OCI-M2 (cell line): Measurements from ENCODE around the gene NOTCH3.

Experiments used
- DNase-seq: peaks from one replicate; lab custom pipeline; 2025; ENCODE audit not compliant: unreplicated experiment; lab: John Stamatoyannopoulos, UW

Gene NOTCH3

DNA sequence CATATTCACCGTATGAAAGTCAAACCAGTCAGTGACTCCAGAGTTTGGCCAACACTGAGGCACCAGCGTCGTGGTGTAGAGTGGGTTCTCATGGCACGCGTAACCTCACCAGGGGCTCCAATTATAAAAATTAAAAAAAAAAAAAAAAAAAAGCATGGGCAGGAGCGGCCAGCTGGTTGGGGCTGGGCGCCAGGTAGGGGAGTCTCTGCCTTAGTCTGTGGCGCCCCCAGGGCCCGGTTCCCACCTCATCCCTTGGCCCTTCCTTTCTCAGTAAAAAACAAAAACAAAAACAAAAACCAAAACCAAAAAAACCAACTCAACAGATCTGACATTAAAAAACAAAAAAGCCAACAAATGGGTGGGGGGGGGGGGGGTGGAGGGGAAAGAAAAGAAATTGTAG is 36.1 kb upstream of the NOTCH3 start:
- DNase-seq, result no peak

GRCh38 chr19:15235781-15236180 is 35.0 kb upstream of the NOTCH3 start:
- no peak for DNase-seq

GRCh38 chr19:15234431-15235130 is 33.8 kb upstream of the NOTCH3 start:
- no peak for DNase-seq

DNA sequence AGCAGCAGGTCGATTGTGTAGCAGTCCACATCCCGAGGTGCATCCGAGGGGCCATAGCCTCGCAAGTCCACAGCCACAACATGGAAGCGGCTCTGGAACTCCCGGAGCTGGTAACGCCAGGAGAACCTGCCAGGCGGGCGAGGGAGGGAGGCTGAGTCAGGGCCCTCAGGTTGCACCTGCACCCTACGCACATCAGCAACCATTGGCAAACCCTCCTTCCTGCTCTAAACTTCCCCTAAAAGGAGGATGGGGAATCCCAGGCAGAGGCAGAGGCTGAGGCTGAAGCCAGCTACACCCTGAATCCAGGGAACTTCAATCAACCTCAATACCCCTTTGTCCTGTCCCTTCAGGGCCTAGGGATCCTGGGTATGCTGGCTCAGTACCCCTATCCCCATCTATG is 30.5 kb upstream of the NOTCH3 start:
- no peak for DNase-seq

DNA sequence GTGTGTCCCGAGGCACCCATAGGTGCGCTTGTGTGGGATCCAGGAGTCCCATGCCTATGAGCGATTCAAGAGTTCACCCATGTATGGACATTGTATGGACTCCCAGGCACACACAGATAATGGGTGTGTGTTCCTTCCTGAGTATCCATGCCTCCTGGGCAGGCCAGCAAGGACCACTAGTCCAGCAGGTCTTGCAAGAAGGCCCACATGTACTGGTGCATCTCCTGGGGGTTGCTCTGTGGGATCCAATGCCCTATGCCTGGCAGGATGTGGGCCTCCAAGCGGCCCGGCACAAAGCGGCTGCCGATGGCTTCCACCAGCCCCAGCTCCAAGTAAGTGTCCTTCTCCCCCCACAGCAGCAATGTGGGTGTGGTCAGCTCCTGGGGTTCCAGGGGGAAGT is 26.5 kb upstream of the NOTCH3 start:
- no peak for DNase-seq

DNA sequence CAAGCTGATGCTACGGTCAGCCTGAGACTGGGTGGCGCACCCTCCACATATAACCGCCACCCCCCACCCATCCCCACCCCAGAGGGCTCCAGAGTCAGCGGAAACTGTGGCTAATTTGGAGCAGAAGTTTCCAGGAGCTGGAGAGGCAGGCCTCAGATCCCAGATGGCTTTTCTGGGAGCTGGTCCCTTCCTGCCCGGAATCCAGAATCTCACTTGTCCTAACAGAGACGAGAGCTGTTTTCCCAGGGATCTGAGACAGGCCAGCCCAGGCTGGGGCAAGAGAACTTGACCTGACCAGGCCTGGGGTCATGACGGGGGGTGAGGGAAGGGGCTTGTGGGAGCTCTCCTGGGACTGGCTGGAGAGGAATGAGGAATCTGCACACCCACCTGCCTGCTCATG is 25.0 kb upstream of the NOTCH3 start:
- no peak for DNase-seq

- DNase-seq, result no peak
Observed at GRCh38 chr19:15223649-15224361, 23.0 kb upstream of the NOTCH3 start.

- peak; percentile 48 for DNase-seq
Observed at GRCh38 chr19:15222738-15223648, 22.2 kb upstream of the NOTCH3 start.

DNA sequence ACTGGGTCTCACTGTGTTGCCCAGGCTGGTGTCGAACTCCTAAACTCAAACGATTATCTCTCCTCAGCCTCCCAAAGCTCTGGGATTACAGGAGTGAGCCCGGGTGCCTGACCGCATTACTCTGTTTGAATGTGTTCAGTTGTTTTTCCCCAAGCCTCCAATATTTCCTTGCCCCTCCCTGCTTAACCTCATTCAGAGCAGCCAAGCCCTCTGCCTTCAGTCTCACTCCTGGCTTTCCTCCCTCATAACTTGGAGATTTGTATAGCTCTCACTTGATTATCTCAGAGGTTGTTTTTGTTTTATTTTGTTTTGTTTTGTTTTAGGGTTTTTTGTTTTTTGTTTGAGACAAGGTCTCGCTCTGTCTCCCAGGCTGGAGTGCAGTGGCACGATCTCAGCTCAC is 20.0 kb upstream of the NOTCH3 start:
- DNase-seq, result no peak

DNA sequence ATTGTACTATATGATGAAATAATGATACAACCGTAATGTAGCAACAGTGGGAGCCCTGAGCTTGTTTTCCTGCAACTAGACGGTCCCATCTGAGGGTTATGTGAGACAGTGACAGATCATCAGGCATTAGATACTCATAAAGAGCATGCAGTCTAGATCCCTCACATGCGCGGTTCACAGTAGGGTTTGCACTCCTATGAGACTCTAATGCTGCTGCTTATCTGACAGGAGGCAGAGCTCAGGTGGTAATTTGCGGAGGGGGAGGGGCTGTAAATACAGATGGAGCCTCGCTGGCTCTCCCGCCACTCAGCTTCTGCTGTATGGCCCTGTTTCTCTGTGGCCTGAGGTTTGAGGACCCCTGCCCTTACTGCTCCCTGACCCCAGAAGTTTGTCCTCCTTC is 17.7 kb upstream of the NOTCH3 start:
- DNase-seq, result no peak

- no peak for DNase-seq
Observed at GRCh38 chr19:15216363-15216762, 15.6 kb upstream of the NOTCH3 start.

DNA sequence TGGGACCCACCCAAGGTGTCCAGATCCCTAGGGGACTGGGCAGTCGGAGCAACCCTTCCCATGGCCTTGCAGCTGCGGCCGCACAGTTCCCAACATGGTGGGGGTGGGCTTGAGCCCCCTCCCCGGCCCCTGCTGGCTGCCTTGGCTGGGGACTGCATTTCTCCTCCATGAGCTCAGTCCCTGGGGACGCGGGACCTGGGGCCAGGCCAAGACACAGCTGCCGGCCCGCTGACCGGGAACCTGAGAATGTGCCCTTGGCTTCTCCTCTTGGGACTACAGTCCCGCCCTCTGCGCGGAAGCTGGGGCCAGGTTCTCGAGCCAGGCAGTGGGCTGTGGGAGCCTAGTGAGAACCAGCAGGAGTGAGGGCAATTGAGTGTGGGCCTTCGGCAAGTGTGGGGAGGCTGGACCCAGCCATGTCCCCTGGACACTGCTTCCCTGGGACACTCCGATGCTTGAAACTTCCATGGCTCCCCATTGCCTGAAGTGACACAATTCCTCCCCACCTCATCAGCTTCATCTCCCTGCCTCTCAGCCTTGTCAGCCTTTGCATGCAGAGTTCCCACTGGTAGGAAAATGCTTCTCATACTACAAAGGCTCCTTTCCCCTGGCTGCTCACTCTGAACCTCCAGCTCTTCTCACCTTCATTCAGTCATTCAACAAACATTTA is 13.1 kb upstream of the NOTCH3 start:
- DNase-seq, result no peak

- DNase-seq, result no peak
Observed at GRCh38 chr19:15212711-15213110, 11.9 kb upstream of the NOTCH3 start.

- no peak for DNase-seq
Observed at GRCh38 chr19:15210323-15210781, 9.6 kb upstream of the NOTCH3 start.

DNA sequence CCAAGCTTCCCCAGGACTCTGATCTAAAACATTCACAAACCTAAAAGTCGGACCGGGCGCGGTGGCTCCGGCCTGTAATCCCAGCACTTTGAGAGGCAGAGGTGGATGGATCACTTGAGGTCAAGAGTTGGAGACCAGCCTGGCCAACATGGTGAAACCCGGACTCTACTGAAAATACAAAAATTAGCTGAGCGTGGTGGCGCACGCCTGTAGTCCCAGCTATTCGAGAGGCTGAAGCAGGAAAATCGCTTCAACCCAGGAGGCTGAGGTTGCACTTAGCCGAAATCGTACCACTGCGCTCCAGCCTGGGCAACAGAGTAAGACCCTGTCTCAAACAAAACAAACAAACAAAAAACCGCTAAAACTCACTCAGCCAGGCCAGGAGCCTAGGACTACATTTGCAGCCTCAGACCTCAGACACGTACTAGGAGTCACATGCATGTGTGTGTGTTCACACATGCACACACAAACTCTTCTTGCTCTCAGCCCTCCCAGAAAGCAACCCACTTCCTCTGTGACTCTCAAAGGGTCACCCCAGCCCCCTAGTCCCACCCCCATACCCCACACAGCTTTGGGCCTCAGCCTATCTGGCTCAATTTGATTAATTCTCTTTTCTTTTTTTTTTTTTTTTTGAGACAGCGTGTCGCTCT is 704 bp upstream of the NOTCH3 start:
- no peak for DNase-seq

GRCh38 chr19:15199661-15200552 is 888 bp downstream of the NOTCH3 start:
- DNase-seq, result peak; percentile 27

- DNase-seq, result no peak
Observed at GRCh38 chr19:15198951-15199660, 1.7 kb downstream of the NOTCH3 start.

DNA sequence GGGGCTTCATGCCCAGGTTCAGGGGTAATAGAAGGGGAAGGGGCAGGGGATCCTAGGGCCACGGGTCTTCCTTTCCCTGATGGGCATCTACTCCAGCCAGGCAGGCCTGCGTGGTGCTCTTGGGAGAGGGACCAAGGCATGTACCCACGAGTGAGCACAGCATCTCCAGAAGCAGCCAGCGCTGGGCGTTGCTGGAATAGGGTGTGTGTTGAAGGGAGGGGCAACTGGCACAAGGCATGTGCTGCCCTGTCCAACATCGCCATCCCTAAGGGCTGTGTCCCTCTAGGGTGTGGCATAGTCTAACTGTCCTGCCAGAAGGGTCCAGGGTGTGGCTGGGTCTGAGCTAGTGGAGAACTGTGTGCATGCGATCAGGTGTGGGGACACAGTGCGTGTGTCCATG is 2.9 kb downstream of the NOTCH3 start:
- DNase-seq, result no peak
